ENCODE results near the gene KRT75. TPM values are rescaled to one million over a fixed set of nuclear protein-coding genes. Genes with fewer than 3 reads are reported as not detected.

The KRT75 gene
- total RNA-seq, 1 donor from 2014 or later: 1.8 TPM

DNA sequence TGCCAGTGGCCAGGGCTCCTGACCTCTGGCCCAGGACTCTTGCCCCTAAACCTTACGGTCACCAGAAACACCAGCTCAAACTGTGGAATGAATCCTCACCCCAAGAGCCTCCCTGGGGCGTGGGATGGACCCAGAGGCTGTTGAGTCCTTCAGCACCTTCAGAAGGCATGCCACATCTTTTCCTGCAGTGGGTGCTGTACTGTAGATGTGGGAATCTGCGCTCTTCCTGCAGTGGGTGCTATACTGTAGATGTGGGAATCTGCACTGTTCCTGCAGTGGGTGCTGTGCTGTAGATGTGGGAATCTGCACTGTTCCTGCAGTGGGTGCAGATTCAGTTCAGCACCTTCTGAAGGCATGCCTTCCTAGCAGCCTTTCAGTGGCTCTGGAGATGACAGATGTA, 29.2 kb downstream of the KRT75 start:
- Histone ChIP-seq H3K4me3 (ENCODE audit: low read depth, low read length) (no peak overlapping the region), H3K27me3 (ENCODE audit: control insufficient read depth, insufficient read depth, low read length) (no peaks in the 10 kb centered on the region), H3K36me3 (ENCODE audit: control insufficient read depth, insufficient read depth, low read length) (no peaks in the 10 kb centered on the region)
- TF ChIP-seq, protein P1, sequence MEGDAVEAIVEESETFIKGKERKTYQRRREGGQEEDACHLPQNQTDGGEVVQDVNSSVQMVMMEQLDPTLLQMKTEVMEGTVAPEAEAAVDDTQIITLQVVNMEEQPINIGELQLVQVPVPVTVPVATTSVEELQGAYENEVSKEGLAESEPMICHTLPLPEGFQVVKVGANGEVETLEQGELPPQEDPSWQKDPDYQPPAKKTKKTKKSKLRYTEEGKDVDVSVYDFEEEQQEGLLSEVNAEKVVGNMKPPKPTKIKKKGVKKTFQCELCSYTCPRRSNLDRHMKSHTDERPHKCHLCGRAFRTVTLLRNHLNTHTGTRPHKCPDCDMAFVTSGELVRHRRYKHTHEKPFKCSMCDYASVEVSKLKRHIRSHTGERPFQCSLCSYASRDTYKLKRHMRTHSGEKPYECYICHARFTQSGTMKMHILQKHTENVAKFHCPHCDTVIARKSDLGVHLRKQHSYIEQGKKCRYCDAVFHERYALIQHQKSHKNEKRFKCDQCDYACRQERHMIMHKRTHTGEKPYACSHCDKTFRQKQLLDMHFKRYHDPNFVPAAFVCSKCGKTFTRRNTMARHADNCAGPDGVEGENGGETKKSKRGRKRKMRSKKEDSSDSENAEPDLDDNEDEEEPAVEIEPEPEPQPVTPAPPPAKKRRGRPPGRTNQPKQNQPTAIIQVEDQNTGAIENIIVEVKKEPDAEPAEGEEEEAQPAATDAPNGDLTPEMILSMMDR (IDR thresholded peaks at IDR 0.05; ENCODE audit: insufficient read depth, low read length, severe bottlenecking): no peak
- DNase-seq (ENCODE audit: low read depth): no peak
- FAIRE-seq: no peak

DNA sequence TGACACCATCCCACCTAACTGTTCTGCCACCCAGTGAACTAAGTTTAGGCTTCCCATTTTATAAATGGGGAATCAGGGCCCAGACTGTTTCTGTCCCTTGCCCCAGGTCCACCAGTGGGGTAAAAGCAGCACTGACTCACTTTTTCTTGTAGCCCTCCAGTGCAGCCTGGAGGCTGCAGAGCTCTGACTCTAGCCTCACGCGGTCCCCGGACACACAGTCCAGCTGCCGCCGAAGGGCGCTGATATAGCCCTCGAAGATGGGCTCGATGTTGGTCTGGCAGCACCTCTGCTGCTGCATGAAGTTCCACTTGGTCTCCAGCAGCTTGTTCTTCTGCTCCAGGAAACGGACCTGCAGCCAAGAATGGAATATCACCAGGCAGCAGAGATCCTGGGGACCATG, 30.6 kb downstream of the KRT75 start:
- H3K27me3 ChIP-seq (ENCODE audit: control insufficient read depth, insufficient read depth, low read length): no peaks in the 10 kb centered on the region
- H3K4me3 ChIP-seq (ENCODE audit: low read depth, low read length): no peak overlapping the region
- TF ChIP-seq, protein P1 (IDR thresholded peaks at IDR 0.05; ENCODE audit: insufficient read depth, low read length, severe bottlenecking): no peak
- DNase-seq (ENCODE audit: low read depth): no peak
- no peak for FAIRE-seq
- no peaks in the 10 kb centered on the region for H3K36me3 ChIP-seq (ENCODE audit: control insufficient read depth, insufficient read depth, low read length)

DNA sequence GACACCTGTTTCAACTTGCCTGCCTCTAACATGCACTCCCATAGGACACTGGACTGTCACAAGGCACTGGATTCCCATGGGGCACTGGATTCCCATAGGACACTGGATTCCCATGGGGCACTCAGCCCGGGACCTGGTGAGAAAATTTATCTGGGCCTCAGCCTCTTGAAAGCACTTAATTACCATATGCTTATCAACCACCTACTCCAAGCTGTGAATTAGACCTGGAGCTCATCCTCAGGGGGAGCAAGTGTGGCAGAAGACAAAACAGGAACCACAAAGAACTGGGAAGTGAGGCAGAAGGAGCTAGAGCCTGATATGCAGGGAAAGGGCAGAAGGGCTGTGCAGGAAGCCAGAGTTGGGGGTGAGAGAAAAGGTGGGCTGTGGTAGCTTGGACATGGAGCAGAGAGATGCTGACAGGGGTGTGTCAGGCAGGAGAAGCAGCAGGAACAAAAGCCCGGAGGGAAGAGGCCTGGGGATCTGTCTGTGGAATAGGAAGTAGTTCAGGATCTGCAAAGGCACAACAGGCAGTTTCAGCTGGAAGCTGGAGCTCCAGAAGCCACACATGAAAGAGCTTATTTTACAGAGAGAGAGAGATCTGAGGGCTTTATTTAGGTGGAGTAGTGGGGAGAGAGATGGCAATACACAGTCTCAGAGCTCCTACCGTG, 31.2 kb downstream of the KRT75 start:
- H3K27me3 ChIP-seq (ENCODE audit: control insufficient read depth, insufficient read depth, low read length): no peaks in the 10 kb centered on the region
- DNase-seq (ENCODE audit: low read depth) (no peak), FAIRE-seq (no peak)
- no peaks in the 10 kb centered on the region for H3K36me3 ChIP-seq (ENCODE audit: control insufficient read depth, insufficient read depth, low read length)
- TF ChIP-seq, protein P1 (IDR thresholded peaks at IDR 0.05; ENCODE audit: insufficient read depth, low read length, severe bottlenecking): no peak
- no peak overlapping the region for H3K4me3 ChIP-seq (ENCODE audit: low read depth, low read length)

DNA sequence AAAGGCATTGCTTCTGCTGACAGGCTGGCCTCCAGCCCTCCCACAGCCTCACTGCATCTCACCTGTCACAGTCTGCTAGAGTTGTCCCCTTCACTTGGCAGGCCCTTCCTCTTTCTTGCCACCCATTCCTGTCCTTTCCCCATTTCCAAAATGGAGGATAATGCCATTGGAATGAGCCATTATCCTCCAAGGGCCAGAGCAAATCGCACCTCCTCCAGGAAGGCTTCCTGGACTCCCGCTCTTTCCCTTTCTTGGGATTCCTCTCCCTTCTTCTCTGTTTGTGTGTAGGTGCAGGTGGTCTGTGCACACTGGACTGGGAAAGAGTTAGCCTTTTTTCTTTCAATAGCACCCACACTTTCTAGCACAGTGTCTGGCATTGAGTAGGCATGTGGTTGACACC, 31.8 kb downstream of the KRT75 start:
- H3K36me3 ChIP-seq (ENCODE audit: control insufficient read depth, insufficient read depth, low read length): no peaks in the 10 kb centered on the region
- no peaks in the 10 kb centered on the region for H3K27me3 ChIP-seq (ENCODE audit: control insufficient read depth, insufficient read depth, low read length)
- TF ChIP-seq, protein P1 (IDR thresholded peaks at IDR 0.05; ENCODE audit: insufficient read depth, low read length, severe bottlenecking): no peak
- DNase-seq (ENCODE audit: low read depth) (no peak), FAIRE-seq (no peak)
- H3K4me3 ChIP-seq (ENCODE audit: low read depth, low read length): no peak overlapping the region

DNA sequence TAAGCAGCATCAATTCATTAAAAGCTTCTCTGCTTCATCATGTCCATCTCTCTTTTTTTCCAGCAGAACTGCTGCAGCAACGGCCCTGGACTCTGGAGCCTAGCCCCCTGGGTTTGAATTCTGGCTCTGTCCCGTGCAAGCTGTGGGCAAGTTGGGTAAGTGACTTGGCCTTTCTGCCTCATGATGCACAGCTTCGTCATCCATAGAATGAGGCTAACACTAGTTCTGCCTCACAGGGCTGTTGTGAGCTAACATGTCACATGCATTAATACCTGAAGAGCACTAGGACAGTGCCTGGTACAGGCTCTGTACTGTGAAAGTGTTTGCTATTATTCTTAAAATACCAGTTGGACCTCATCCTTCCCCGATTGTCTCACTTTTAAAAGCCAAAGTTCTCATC, 32.2 kb downstream of the KRT75 start:
- no peak for FAIRE-seq
- TF ChIP-seq, protein P1 (IDR thresholded peaks at IDR 0.05; ENCODE audit: insufficient read depth, low read length, severe bottlenecking): no peak
- no peak overlapping the region for H3K4me3 ChIP-seq (ENCODE audit: low read depth, low read length)

DNA sequence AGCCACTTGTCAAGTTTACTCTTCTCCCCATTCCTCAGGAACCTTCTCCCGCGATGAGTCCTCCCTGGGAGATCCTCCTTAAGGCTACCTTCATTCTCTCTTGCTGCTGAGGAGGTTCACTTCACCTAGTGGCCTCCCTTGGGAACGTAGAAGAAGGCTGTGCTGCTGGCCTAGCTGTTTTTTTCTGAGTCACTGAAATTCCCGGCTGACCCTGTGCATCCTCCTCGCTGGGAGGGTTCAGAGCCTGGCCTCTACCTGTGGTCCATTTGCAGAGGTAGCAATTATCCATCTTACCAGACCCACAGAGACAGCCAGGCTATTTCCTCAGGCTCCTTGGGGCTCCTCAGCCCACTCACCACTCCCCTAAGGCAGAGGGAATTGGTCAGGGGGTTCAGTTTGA, 32.6 kb downstream of the KRT75 start:
- FAIRE-seq (peak; percentile 83), DNase-seq (ENCODE audit: low read depth) (no peak)
- no peak overlapping the region for H3K4me3 ChIP-seq (ENCODE audit: low read depth, low read length)
- TF ChIP-seq, protein P1 (IDR thresholded peaks at IDR 0.05; ENCODE audit: insufficient read depth, low read length, severe bottlenecking): no peak
- H3K36me3 ChIP-seq (ENCODE audit: control insufficient read depth, insufficient read depth, low read length): no peaks in the 10 kb centered on the region
- H3K27me3 ChIP-seq (ENCODE audit: control insufficient read depth, insufficient read depth, low read length): no peaks in the 10 kb centered on the region

More for the DNA sequence above, 32.2 kb downstream of the KRT75 start:
- DNase-seq (ENCODE audit: low read depth): no peak
- no peaks in the 10 kb centered on the region for H3K36me3 ChIP-seq (ENCODE audit: control insufficient read depth, insufficient read depth, low read length)
- no peaks in the 10 kb centered on the region for H3K27me3 ChIP-seq (ENCODE audit: control insufficient read depth, insufficient read depth, low read length)
